GM18502 (cell line): ENCODE data around the gene LNP1.
"Not testable (repeated sequence)": the region's sequence is repeated elsewhere in the genome, so short reads cannot be mapped to it uniquely, and the experiment has no call there.

Source experiments
- ATAC-seq: cut with Tn5 transposase; IDR thresholded peaks from one replicate; pipeline ENCODE4 v1.9.1; 2021; ENCODE audit warnings: mild to moderate bottlenecking; ENCODE audit not compliant: unreplicated experiment, poor library complexity

Gene LNP1

DNA sequence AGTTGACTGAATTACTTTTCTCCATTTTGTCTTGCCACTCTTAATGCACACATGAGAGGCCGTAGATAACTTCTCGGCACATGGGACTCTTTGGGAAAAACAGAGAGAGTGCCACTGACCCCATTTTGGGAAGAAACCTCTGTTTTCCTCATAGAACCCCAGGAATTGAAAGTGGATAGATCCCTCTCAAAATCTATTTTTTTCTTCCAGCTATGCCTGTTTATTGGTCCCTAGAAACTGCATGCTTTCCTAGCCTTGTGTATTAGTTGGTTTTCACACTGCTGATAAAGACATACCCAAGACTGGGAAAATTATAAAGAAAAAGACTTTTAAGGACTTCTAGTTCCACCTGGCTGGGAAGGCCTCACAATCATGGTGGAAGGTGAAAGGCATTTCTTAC, 67.3 kb downstream of the LNP1 start:
- no peak for ATAC-seq

DNA sequence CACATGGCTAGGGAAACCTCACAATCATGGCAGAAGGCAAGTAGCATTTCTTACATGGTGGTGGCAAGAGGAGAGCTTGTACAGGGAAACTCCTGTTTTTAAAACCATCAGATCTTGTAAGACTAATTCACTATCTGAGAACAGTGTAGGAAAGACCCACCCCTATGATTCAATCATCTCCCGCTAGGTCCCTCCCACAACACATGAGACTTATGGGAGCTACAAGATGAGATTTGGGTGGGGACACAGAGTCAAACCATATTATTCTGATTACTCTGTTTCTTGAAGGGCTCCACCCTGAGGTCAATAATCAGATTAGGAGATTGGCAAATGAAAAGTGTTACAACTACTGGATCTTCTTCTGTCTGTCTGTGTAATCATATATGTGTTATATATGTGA, 69.6 kb downstream of the LNP1 start:
- ATAC-seq = no peak

DNA sequence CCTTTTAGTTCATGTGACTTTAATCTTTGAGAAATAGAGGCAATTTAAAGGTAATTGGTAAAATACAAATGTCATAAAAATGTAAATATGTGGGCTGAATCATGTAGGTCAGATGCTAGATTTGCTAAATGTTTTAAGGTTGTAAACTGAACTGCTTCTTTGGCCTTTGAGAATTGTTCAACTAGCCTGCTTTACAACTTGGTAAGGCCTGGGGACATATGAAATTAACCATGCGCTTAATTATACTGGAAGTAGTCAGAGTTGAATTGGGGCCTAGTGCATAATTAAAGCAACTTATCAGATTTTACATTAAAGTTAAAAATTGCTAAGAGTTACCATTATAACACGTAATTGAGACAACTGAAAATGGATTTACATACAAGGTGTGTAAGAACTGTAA, 70.1 kb downstream of the LNP1 start:
- ATAC-seq = no peak

DNA sequence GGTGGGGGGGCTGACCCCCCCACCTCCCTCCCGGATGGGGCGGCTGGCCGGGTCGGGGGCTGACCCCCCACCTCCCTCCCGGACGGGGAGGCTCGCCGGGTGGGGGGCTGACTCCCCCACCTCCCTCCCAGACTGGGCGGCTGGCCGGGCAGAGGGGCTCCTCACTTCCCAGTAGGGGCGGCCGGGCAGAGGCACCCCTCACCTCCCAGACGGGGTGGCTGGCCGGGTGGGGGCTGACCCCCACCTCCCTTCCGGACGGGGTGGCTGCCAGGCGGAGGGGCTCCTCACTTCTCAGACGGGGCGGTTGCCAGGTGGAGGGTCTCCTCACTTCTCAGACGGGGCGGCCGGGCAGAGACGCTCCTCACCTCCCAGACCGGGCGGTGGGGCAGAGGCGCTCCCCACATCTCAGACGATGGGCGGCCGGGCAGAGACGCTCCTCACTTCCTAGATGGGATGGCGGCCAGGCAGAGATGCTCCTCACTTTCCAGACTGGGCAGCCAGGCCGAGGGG, 76.6 kb downstream of the LNP1 start:
- ATAC-seq = not testable (repeated sequence)

DNA sequence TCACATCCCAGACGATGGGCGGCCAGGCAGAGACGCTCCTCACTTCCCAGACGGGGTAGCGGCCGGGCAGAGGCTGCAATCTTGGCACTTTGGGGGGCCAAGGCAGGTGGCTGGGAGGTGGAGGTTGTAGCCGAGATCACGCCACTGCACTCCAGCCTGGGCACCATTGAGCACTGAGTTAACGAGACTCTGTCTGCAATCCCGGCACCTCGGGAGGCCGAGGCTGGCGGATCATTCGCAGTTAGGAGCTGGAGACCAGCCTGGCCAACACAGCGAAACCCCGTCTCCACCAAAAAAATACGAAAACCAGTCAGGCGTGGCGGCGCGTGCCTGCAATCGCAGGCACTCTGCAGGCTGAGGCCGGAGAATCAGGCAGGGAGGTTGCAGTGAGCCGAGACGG, 77.2 kb downstream of the LNP1 start:
- not testable (repeated sequence) for ATAC-seq

- no peak for ATAC-seq
These were observed 78.7 kb downstream of the LNP1 start for GRCh38 chr3:100480081-100480480.

GRCh38 chr3:100482176-100482575, 80.8 kb downstream of the LNP1 start:
- no peak for ATAC-seq

DNA sequence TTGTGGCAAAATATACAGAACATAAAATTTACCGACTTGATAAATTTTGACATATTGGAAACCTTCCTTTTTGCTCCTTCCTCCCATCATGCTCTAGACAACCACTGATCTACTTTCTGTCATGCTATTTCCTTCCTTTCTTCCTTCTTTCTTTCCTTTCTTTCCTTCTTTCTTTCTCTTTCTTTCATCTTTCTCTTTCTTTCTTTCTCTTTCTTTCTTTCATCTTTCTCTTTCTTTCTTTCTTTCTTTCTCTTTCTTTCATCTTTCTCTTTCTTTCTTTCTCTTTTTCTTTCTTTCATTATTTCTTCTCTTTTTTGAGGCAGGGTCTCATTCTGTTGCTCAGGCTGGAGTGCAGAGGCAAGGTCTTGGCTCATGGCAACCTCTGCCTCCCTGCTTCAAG, 82.2 kb downstream of the LNP1 start:
- no peak for ATAC-seq

DNA sequence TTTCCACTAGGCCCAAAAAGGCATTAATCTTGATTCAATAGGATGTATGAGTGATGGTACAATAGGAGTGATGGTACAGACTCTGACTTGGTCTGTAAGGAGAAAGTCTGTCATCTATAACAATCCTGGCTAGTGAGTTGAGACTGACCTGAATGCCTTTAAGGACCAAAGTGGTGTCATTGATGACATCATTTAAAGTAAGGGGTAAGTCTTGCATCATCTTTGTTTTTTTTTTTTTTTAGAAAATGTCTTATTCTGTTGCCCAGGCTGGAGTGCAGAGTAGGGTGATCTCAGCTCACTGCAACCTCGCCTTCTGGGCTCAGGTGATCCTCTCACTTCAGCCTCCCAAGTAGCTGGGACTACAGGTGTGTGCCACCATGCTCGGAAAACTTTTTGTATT, 85.5 kb downstream of the LNP1 start:
- ATAC-seq = no peak

GRCh38 chr3:100489118-100489517, 87.8 kb downstream of the LNP1 start:
- ATAC-seq = no peak

- peak; percentile 98 for ATAC-seq
These were observed 91.0 kb downstream of the LNP1 start, which contains the start of gene TMEM45A for GRCh38 chr3:100492059-100493006. Gene TMEM45A, plus strand, starts transcription at chr3:100492619. Its CDS starts 62,593 bp downstream, at chr3:100555212.

DNA sequence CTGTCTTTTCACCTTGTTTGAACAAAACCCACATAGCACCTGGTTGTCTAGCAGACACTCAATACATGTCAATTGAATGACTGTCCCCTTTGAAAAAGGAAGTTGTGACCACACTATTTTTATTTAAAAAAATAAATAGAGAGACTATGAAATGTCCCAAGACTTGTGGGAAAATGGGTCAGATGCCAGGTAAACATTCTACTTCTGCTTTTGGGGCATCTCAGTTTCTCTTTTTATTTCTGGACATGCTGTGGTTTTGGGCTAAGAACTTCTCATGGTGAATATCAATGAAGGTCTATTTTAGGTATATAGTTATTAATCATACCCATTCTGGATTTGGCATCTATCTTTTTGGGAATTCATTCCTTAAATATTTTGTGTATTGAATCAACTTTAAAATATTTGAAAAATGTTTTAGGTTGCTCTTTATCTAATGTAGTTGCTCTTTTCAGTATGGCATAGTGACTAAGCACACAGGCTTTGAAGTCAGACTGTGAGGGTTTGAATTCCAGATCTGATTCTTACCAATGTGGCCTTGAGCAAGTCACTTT, 95.4 kb downstream of the LNP1 start:
- ATAC-seq = peak; percentile 44

DNA sequence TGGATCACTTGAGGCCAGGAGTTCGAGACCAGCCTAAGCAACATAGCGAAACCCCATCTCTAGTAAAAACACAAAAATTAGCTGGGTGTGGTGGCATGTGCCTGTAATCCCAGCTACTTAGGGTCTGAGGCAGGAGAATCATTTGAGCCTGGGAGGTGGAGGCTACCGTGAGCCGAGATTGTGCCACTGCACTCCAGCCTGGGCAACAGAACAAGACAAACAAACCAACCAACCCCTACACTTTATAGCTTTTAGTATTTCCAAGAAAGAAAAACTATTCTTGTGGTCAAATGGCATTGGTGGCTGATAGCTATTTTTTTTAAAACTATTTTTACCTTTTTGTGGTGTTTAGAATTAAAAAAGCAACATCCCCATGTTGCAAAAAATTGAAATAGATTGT, 98.3 kb downstream of the LNP1 start:
- no peak for ATAC-seq

- ATAC-seq = no peak
These were observed 99.1 kb downstream of the LNP1 start for GRCh38 chr3:100500320-100500880.

GRCh38 chr3:100503448-100503847, 102.1 kb downstream of the LNP1 start:
- peak; percentile 65 for ATAC-seq
